Hepatocyte (in vitro differentiated cells): Measurements from ENCODE around the gene NIPAL3. TPM values are rescaled to one million over a fixed set of nuclear protein-coding genes. Genes with fewer than 3 reads are reported as not detected.

ENCODE experiments used
- DNase-seq: peaks from one replicate; pipeline ENCODE4 v3.0.0-alpha.2; 2016; ENCODE audit warnings: low spot score
- H2AFZ ChIP-seq: fragments of 200-600 bp; sonication (generic); 2 replicates; pipeline ENCODE4 v1.6.0; 2016; ENCODE audit warnings: antibody characterized with exemption, mild to moderate bottlenecking
- H3K27ac ChIP-seq: fragments of 200-600 bp; sonication (generic); 2 replicates; pipeline ENCODE4 v1.5.1; 2016; ENCODE audit warnings: mild to moderate bottlenecking
- H3K27me3 ChIP-seq: fragments of 200-600 bp; sonication (generic); 2 replicates; pipeline ENCODE4 v1.6.1; 2016
- H3K36me3 ChIP-seq: fragments of 200-600 bp; sonication (generic); replicated peaks from 2 replicates; pipeline ENCODE4 v1.5.1; 2016; ENCODE audit warnings: low read depth; ENCODE audit not compliant: insufficient read depth
- H3K4me1 ChIP-seq: fragments of 200-600 bp; sonication (generic); 2 replicates; pipeline ENCODE4 v1.5.1; 2016; ENCODE audit warnings: mild to moderate bottlenecking, moderate library complexity; ENCODE audit not compliant: insufficient read depth
- H3K4me2 ChIP-seq: fragments of 200-600 bp; sonication (generic); 2 replicates; pipeline ENCODE4 v1.6.0; 2016
- H3K4me3 ChIP-seq: fragments of 200-600 bp; sonication (generic); 2 replicates; pipeline ENCODE4 v1.5.1; 2016; ENCODE audit warnings: mild to moderate bottlenecking
- H3K79me2 ChIP-seq: fragments of 200-600 bp; sonication (generic); 2 replicates; pipeline ENCODE4 v1.6.0; 2017; ENCODE audit warnings: mild to moderate bottlenecking
- H3K9me2 ChIP-seq: fragments of 200-600 bp; sonication (generic); replicated peaks from 2 replicates; pipeline ENCODE4 v1.6.0; 2017; ENCODE audit warnings: mild to moderate bottlenecking; ENCODE audit not compliant: insufficient read depth
- H3K9me3 ChIP-seq: fragments of 200-600 bp; sonication (generic); 2 replicates; pipeline ENCODE4 v1.5.1; 2016; ENCODE audit warnings: low read depth, mild to moderate bottlenecking
- H4K20me1 ChIP-seq: fragments of 200-600 bp; sonication (generic); 2 replicates; pipeline ENCODE4 v1.6.0; 2016; ENCODE audit warnings: mild to moderate bottlenecking; ENCODE audit not compliant: insufficient read depth, poor library complexity, severe bottlenecking
- EZH2 ChIP-seq: fragments of 200-600 bp; sonication (generic); IDR thresholded peaks from 2 replicates; pipeline ENCODE4 v1.6.1; 2016; ENCODE audit warnings: antibody characterized with exemption, mild to moderate bottlenecking, borderline replicate concordance
- EZH2phosphoT487 ChIP-seq: fragments of 200-600 bp; sonication (generic); IDR thresholded peaks from one replicate; pipeline ENCODE4 v1.6.1; 2018; ENCODE audit warnings: antibody characterized with exemption, mild to moderate bottlenecking, low read depth, moderate library complexity; ENCODE audit not compliant: unreplicated experiment, severe bottlenecking
- WGBS: methylation state at CpG from one replicate; pipeline ENCODE4 v1.1.6; 2016; ENCODE audit warnings: low lambda C conversion rate; ENCODE audit errors: missing lambda C conversion rate; 5-methylcytosine and 5-hydroxymethylcytosine counted together
- polyA plus RNA-seq: library from polyadenylated mRNA; unstranded; fragments of >200 nt; fragmentation: Nextera tagmentation; extraction: Ambion mirVana; gene quantifications from 2 replicates; pipeline ENCODE4 v1.2.1, GENCODE V29; 2016
- total RNA-seq: library from RNA; depleted of rRNA; stranded (reverse); fragments of >200 nt; gene quantifications from 2 replicates; pipeline ENCODE4 v1.2.3, GENCODE V29; 2014
- TF ChIP-seq, protein P1 (sequence below): fragments of 200-600 bp; sonication (generic); IDR thresholded peaks from 2 replicates; pipeline ENCODE4 v1.5.1; 2016; ENCODE audit warnings: antibody characterized with exemption, mild to moderate bottlenecking; ENCODE audit not compliant: poor library complexity

NIPAL3 gene
- total and polyA plus RNA-seq, 2 experiments from 2014 or later: 26.6 to 27.3 TPM

DNA sequence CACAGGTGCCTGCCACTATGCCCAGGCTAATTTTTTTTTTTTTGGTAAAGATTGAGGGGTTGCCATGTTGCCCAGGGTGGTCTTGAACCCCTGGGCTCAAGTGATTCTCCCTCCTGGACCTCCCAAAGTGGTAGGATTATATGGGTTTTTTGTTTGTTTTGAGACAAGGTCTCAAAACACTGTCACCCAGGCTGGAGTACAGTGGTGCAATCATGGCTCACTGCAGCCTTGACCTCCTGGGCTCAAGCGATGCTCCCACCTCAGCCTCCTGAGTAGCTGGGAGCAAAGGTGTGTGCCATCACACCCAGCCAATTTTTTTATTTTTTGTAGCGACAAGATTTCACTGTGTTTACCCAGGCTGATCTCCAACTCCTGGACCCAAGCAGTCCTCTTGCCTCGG, 78.2 kb downstream of the NIPAL3 start:
- 90% methylated on average over 3 of the region's 3 CpGs for WGBS
- Histone ChIP-seq H3K4me1 (no peaks in the 10 kb centered on the region), H3K79me2 (no peaks in the 10 kb centered on the region), H3K27ac (no peak overlapping the region), H3K36me3 (no peaks in the 10 kb centered on the region), H3K4me2 (no peak overlapping the region), H3K27me3 (no peaks in the 10 kb centered on the region), H2AFZ (no peak overlapping the region), H3K4me3 (no peak overlapping the region), H3K9me3 (no peaks in the 10 kb centered on the region), H4K20me1 (no peaks in the 10 kb centered on the region), H3K9me2 (no peaks in the 10 kb centered on the region)
- no peak for DNase-seq
- TF ChIP-seq EZH2phosphoT487 (no peak), EZH2 (no peak)
- TF ChIP-seq, protein P1, sequence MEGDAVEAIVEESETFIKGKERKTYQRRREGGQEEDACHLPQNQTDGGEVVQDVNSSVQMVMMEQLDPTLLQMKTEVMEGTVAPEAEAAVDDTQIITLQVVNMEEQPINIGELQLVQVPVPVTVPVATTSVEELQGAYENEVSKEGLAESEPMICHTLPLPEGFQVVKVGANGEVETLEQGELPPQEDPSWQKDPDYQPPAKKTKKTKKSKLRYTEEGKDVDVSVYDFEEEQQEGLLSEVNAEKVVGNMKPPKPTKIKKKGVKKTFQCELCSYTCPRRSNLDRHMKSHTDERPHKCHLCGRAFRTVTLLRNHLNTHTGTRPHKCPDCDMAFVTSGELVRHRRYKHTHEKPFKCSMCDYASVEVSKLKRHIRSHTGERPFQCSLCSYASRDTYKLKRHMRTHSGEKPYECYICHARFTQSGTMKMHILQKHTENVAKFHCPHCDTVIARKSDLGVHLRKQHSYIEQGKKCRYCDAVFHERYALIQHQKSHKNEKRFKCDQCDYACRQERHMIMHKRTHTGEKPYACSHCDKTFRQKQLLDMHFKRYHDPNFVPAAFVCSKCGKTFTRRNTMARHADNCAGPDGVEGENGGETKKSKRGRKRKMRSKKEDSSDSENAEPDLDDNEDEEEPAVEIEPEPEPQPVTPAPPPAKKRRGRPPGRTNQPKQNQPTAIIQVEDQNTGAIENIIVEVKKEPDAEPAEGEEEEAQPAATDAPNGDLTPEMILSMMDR: no peak

DNA sequence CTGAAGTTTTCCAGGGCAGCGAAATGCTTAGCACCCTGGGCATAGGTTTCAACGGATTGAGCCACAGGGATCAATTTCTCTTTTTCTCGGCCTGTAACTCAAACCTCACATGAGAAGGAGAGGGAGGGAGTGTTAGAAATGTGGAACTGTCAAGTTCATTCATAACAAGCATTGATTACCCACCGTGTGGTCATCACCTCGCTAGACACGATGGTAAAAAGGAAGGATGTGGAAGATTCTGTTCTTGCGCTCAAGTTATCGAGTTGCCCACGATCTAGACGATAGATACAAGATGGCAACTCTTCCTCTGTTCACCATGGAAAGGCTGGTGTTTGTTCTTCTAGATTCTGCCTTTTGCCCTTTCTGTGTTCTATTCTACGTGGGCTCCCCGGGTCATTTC, 83.0 kb downstream of the NIPAL3 start:
- TF ChIP-seq EZH2phosphoT487 (no peak), EZH2 (no peak)
- TF ChIP-seq, protein P1: no peak
- no peaks in the 10 kb centered on the region for H3K9me3 ChIP-seq
- H3K79me2 ChIP-seq: no peaks in the 10 kb centered on the region
- H3K4me2 ChIP-seq: no peak overlapping the region
- no peaks in the 10 kb centered on the region for H4K20me1 ChIP-seq
- no peak overlapping the region for H3K4me3 ChIP-seq
- no peaks in the 10 kb centered on the region for H3K4me1 ChIP-seq
- H3K27ac ChIP-seq: no peak overlapping the region
- H3K36me3 ChIP-seq: no peaks in the 10 kb centered on the region
- WGBS: 93% methylated on average over 12 of the region's 12 CpGs
- H3K27me3 ChIP-seq: no peaks in the 10 kb centered on the region
- no peaks in the 10 kb centered on the region for H3K9me2 ChIP-seq
- no peak overlapping the region for H2AFZ ChIP-seq
- no peak for DNase-seq

DNA sequence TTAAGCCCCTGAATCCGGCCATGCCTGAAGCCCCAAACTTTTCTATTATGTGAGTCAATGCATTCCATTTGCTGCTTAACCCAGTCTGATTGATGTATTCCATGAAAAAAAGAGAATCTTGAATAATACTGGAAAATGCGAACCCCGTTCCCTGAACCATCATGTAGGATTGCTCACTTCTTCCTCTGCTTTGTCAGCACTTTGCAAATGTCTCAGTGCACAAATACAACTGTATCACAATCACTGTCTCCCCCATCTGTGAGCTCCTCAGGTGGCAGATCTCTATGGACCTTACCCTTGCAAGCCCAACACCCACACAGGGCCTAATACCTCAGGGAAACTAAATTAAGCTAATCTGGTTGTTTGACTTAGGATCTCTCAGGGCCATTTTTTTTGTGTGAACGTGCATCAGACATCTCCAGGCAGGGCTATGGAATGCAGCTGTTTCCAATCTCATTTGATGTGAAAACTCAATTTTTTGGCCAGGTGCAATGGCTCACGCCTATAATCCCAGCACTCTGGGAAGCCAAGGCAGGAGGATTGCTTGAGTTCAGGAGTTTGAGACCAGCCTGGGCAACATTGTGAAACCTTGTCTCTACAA, 84.9 kb downstream of the NIPAL3 start:
- Histone ChIP-seq H3K79me2 (peaks cover 4% of the 10 kb centered on the region), H3K4me3 (no peak overlapping the region), H3K9me3 (no peaks in the 10 kb centered on the region), H3K27me3 (no peaks in the 10 kb centered on the region), H3K4me1 (no peaks in the 10 kb centered on the region), H2AFZ (no peak overlapping the region), H3K4me2 (no peak overlapping the region), H3K27ac (no peak overlapping the region), H3K9me2 (no peaks in the 10 kb centered on the region), H3K36me3 (no peaks in the 10 kb centered on the region), H4K20me1 (no peaks in the 10 kb centered on the region)
- TF ChIP-seq, protein P1: no peak
- TF ChIP-seq EZH2 (no peak), EZH2phosphoT487 (no peak)
- WGBS: 75% methylated on average over 5 of the region's 5 CpGs
- no peak for DNase-seq
